K562 (cell line): ENCODE measurements around the gene MDC1. TPM values are rescaled to one million over a fixed set of nuclear protein-coding genes. Genes with fewer than 3 reads are reported as not detected.

Source experiments
- BRD9 ChIP-seq: fragments of 450-650 bp; IDR thresholded peaks from 2 replicates; pipeline ENCODE4 v1.6.1; 2018; ENCODE audit warnings: low read depth; ENCODE audit not compliant: partially characterized antibody
- CBX3 ChIP-seq, 2 experiments: IDR thresholded peaks; 1 replicate in 1 of 2; 2 replicates in 1 of 2; pipeline ENCODE4 v1.6.1; 2012; ENCODE audit warnings: inconsistent platforms in 2 of 2, low read length in 2 of 2, borderline replicate concordance in 1 of 2, control low read depth in 1 of 2
- CCNT2 ChIP-seq: IDR thresholded peaks from 2 replicates; pipeline ENCODE4 v1.6.1; 2011; ENCODE audit warnings: borderline replicate concordance, low read depth, mild to moderate bottlenecking, moderate library complexity, mixed read lengths, low read length; ENCODE audit not compliant: insufficient read length; ENCODE audit errors: extremely low read depth
- DACH1 ChIP-seq: fragments of 450-650 bp; IDR thresholded peaks from 2 replicates; pipeline ENCODE4 v1.6.1; 2018; ENCODE audit not compliant: partially characterized antibody
- HNRNPLL ChIP-seq: fragments of 200-400 bp; formaldehyde crosslinking; IDR thresholded peaks from 2 replicates; pipeline ENCODE4 v1.6.1; 2017; ENCODE audit warnings: low read length, low read depth, mild to moderate bottlenecking; ENCODE audit not compliant: poor library complexity, severe bottlenecking
- NRF1 ChIP-seq, 2 experiments: fragments of 450-650 bp; IDR thresholded peaks in 1 of 2; conservative IDR thresholded peaks in 1 of 2; 2 replicates each; pipeline ENCODE4 v1.6.1; 2014; ENCODE audit warnings: mild to moderate bottlenecking in 2 of 2
- PHF8 ChIP-seq: fragments of 200-600 bp; sonication (generic); IDR thresholded peaks from 2 replicates; pipeline ENCODE4 v1.6.1; 2012; ENCODE audit warnings: mixed run types, mild to moderate bottlenecking, inconsistent platforms, low read length, moderate library complexity, borderline replicate concordance
- PPARD ChIP-seq: fragments of 250-450 bp; sonication (Bioruptor Pico); IDR thresholded peaks from 2 replicates; pipeline ENCODE4 v1.8.0; 2022; ENCODE audit warnings: inconsistent platforms, mild to moderate bottlenecking, moderate library complexity
- SUPT5H ChIP-seq: fragments of 450-650 bp; IDR thresholded peaks from 2 replicates; pipeline ENCODE4 v1.6.1; 2016
- TRIM24 ChIP-seq, 2 experiments: fragments of 450-650 bp; IDR thresholded peaks; 2 replicates each; pipeline ENCODE4 v1.6.1; 2016
- ZNF408 ChIP-seq: fragments of 250-450 bp; sonication (Bioruptor Pico); IDR thresholded peaks from 2 replicates; pipeline ENCODE4 v1.4.0; 2020; ENCODE audit warnings: low read depth, mild to moderate bottlenecking, moderate library complexity
- ZNF57 ChIP-seq: fragments of 450-650 bp; formaldehyde crosslinking; IDR thresholded peaks from 2 replicates; pipeline ENCODE4 v1.4.0; 2020; ENCODE audit warnings: mild to moderate bottlenecking, moderate library complexity
- polyA plus RNA-seq, 8 experiments: library from polyadenylated mRNA; depleted of rRNA in 4 of 8; stranded (reverse) in 5 of 8; unstranded in 3 of 8; fragments of >200 nt; fragmentation: Nextera tagmentation in 2 of 8; fragmentation: Illumina TruSeq in 1 of 8; extraction: Ambion mirVana in 2 of 8; extraction: Trizol in 1 of 8; gene quantifications; 2 replicates each; pipeline versions ENCODE4 v1.2.1 to v1.2.3, GENCODE V29; 2011 to 2014; ENCODE audit warnings: inconsistent platforms in 1 of 8, missing spikeins in 1 of 8
- total RNA-seq, 7 experiments: library from RNA; depleted of rRNA in 6 of 7; stranded (reverse); fragments of >200 nt in 6 of 7; fragmentation: Illumina TruSeq in 2 of 7; extraction: Trizol in 2 of 7; gene quantifications; 2 replicates each; pipeline versions ENCODE4 v1.2.1 to v1.2.3, GENCODE V29; 2011 to 2021; ENCODE audit warnings: low replicate concordance in 1 of 7
- TF ChIP-seq, protein P1 (sequence below): IDR thresholded peaks from 3 replicates; pipeline ENCODE4 v1.6.1; 2011; ENCODE audit warnings: borderline replicate concordance, mild to moderate bottlenecking, moderate library complexity; ENCODE audit not compliant: insufficient read length; ENCODE audit errors: extremely low read depth
- TF ChIP-seq, protein P2 (sequence below): sonication (generic); formaldehyde crosslinking; IDR thresholded peaks from 2 replicates; pipeline ENCODE4 v1.4.0; 2020; ENCODE audit warnings: mild to moderate bottlenecking, missing genetic modification reagents
- TF ChIP-seq, protein P3 (sequence below): sonication (generic); formaldehyde crosslinking; IDR thresholded peaks from 2 replicates; pipeline ENCODE4 v1.5.0; 2020; ENCODE audit warnings: missing genetic modification reagents
- TF ChIP-seq, protein P4 (sequence below), 2 experiments: fragments of 450-650 bp in 1 of 2; IDR thresholded peaks; 2 replicates each; pipeline ENCODE4 v1.6.1; 2011 to 2017; ENCODE audit warnings: low read depth in 2 of 2, antibody characterized with exemption in 1 of 2, borderline replicate concordance in 1 of 2, low read length in 1 of 2, mild to moderate bottlenecking in 1 of 2, mixed read lengths in 1 of 2; ENCODE audit not compliant: control insufficient read depth in 1 of 2

MDC1 gene
- total and polyA plus RNA-seq, 9 of the 15 experiments (the other 6 are each of a cell fraction or from before 2014, with no cell fraction given) = 8.2 to 114 (median 20.0) TPM

DNA sequence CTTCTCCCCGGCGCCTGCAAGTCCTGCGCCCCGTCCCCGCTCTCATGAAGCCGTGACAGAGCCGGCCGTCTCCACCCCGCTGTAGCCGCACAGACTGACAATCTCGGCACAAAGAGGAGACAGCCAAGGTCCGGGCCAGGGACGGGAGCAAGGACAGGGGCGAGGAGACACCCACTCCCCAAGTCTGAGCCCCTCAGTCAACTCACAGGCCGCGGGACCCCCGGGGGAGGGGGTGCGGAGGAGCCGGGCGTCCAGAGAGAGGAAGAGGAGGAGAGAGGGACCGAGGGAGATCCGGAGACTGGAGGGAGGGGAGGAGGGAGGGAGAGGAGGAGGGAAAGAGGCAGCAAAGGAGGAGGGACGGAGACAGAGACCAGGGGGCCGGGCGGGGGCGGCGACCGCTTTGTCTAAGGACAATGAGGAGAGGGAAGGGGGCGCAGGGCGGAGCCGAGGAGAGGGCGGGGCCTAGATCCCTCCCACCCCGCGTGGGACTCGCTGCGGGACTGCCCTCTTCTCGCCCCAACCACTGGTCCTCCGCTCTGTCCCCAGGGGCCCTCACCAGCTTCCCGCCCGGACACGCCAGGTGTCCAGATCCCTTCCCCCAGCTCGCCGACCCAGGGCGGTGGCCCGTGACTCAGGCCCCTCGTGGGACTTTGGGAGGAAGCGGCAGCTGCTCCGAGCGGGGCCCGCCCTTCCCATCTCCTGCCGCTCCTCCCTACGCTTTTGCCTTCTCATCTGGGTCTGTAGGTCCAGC is 30.0 kb downstream of the MDC1 start (continued):
- TF ChIP-seq HNRNPLL (peak; percentile 17), CBX3 (IDR thresholded peaks at IDR 0.05; ENCODE audit: borderline replicate concordance in 1 of 2, low read length in 2 of 2) (peak in 1 of 2 experiments; percentile 64; a peak in 1 of 3 replicates), ZNF408 (CRISPR knock-in tag) (no peak), PPARD (CRISPR knock-in tag) (no peak), PHF8 (peak; percentile 38; the same call in 1 of the 2 replicates), SUPT5H (peak; percentile 70), DACH1 (peak; percentile 81), CCNT2 (peak; percentile 84), BRD9 (peak; percentile 88), TRIM24 (IDR thresholded peaks at IDR 0.05) (peak; percentile 21 to 77; a peak in 3 of 4 replicates), NRF1 (conservative IDR thresholded peaks at IDR 0.05 in 1 of 2, IDR thresholded peaks at IDR 0.05 in 1 of 2) (peak; percentile 34 to 53), ZNF57 (CRISPR knock-in tag) (no peak)
- TF ChIP-seq, protein P1, sequence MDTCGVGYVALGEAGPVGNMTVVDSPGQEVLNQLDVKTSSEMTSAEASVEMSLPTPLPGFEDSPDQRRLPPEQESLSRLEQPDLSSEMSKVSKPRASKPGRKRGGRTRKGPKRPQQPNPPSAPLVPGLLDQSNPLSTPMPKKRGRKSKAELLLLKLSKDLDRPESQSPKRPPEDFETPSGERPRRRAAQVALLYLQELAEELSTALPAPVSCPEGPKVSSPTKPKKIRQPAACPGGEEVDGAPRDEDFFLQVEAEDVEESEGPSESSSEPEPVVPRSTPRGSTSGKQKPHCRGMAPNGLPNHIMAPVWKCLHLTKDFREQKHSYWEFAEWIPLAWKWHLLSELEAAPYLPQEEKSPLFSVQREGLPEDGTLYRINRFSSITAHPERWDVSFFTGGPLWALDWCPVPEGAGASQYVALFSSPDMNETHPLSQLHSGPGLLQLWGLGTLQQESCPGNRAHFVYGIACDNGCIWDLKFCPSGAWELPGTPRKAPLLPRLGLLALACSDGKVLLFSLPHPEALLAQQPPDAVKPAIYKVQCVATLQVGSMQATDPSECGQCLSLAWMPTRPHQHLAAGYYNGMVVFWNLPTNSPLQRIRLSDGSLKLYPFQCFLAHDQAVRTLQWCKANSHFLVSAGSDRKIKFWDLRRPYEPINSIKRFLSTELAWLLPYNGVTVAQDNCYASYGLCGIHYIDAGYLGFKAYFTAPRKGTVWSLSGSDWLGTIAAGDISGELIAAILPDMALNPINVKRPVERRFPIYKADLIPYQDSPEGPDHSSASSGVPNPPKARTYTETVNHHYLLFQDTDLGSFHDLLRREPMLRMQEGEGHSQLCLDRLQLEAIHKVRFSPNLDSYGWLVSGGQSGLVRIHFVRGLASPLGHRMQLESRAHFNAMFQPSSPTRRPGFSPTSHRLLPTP = no peak
- TF ChIP-seq, protein P2, sequence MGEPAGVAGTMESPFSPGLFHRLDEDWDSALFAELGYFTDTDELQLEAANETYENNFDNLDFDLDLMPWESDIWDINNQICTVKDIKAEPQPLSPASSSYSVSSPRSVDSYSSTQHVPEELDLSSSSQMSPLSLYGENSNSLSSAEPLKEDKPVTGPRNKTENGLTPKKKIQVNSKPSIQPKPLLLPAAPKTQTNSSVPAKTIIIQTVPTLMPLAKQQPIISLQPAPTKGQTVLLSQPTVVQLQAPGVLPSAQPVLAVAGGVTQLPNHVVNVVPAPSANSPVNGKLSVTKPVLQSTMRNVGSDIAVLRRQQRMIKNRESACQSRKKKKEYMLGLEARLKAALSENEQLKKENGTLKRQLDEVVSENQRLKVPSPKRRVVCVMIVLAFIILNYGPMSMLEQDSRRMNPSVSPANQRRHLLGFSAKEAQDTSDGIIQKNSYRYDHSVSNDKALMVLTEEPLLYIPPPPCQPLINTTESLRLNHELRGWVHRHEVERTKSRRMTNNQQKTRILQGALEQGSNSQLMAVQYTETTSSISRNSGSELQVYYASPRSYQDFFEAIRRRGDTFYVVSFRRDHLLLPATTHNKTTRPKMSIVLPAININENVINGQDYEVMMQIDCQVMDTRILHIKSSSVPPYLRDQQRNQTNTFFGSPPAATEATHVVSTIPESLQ (CRISPR knock-in tag) = no peak
- TF ChIP-seq, protein P3, sequence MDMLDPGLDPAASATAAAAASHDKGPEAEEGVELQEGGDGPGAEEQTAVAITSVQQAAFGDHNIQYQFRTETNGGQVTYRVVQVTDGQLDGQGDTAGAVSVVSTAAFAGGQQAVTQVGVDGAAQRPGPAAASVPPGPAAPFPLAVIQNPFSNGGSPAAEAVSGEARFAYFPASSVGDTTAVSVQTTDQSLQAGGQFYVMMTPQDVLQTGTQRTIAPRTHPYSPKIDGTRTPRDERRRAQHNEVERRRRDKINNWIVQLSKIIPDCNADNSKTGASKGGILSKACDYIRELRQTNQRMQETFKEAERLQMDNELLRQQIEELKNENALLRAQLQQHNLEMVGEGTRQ (CRISPR knock-in tag) = peak; percentile 6; the same call in 1 of the 2 replicates
- TF ChIP-seq, protein P4, sequence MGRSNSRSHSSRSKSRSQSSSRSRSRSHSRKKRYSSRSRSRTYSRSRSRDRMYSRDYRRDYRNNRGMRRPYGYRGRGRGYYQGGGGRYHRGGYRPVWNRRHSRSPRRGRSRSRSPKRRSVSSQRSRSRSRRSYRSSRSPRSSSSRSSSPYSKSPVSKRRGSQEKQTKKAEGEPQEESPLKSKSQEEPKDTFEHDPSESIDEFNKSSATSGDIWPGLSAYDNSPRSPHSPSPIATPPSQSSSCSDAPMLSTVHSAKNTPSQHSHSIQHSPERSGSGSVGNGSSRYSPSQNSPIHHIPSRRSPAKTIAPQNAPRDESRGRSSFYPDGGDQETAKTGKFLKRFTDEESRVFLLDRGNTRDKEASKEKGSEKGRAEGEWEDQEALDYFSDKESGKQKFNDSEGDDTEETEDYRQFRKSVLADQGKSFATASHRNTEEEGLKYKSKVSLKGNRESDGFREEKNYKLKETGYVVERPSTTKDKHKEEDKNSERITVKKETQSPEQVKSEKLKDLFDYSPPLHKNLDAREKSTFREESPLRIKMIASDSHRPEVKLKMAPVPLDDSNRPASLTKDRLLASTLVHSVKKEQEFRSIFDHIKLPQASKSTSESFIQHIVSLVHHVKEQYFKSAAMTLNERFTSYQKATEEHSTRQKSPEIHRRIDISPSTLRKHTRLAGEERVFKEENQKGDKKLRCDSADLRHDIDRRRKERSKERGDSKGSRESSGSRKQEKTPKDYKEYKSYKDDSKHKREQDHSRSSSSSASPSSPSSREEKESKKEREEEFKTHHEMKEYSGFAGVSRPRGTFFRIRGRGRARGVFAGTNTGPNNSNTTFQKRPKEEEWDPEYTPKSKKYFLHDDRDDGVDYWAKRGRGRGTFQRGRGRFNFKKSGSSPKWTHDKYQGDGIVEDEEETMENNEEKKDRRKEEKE (IDR thresholded peaks at IDR 0.05; ENCODE audit: borderline replicate concordance in 1 of 2, control insufficient read depth in 1 of 2, low read depth in 2 of 2, low read length in 1 of 2) = 0 out of 4 replicates have a peak, but pooled peaks of 1 of the 2 experiments have one; percentile 31
